Measurements from ENCODE around the gene ELP2. TPM values are rescaled to one million over a fixed set of nuclear protein-coding genes. Genes with fewer than 3 reads are reported as not detected.

ELP2 gene
- total and polyA plus RNA-seq, 2 of the 8 experiments (the other 6 are each of a cell fraction or from before 2014, with no cell fraction given), result 55.8 to 165 TPM

DNA sequence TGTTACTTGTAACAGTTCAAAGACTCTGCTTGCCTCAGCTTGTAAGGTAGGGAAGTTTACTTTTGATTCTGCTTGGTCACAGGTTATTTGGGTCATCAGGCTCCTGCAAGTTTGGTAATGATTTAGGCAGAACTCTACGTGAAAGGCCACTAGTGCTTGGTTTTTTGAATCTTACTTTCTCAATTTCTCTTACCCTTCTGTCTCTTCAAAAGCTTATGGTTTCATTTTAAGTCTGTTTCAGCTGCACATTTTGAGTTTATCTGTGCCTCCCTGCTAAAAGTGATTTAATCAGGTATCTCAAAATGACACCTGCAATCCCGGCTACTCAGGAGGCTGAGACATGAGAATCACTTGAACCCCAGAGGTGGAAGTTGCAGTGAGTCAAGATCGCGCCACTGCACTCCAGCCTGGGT is 31.3 kb downstream of the ELP2 start:
- Histone ChIP-seq H3K79me2 (ENCODE audit: control insufficient read depth in 1 of 2, insufficient read depth in 2 of 2, low read length in 2 of 2) (no peaks in the 10 kb centered on the region), H2BK20ac (ENCODE audit: low read length) (no peak overlapping the region), H3K4me2 (ENCODE audit: insufficient read depth in 1 of 2, low read depth in 2 of 2, low read length in 2 of 2) (no peak overlapping the region), H3K9ac (replicated peaks in 1 of 4; ENCODE audit: extremely low read depth in 1 of 4, low read depth in 3 of 4, low read length in 3 of 4) (no peak overlapping the region), H3K27ac (ENCODE audit: low read depth, low read length) (no peak overlapping the region), H3K36me3 (ENCODE audit: control insufficient read depth in 2 of 4, insufficient read depth in 4 of 4, low read length in 3 of 4) (peaks cover 27 to 91% (median 65%) of the 10 kb centered on the region in 4 experiments), H2AK5ac (ENCODE audit: low read depth, low read length) (no peak overlapping the region), H2AFZ (ENCODE audit: low read length) (no peak overlapping the region), H3K23ac (ENCODE audit: insufficient read length) (no peak overlapping the region), H2BK12ac (ENCODE audit: low read depth, low read length) (no peak overlapping the region), H3K56ac (replicated peaks; ENCODE audit: insufficient read length, low read depth, low read length) (no peak overlapping the region), H4K8ac (ENCODE audit: extremely low read depth, insufficient read depth, low read length) (no peak overlapping the region), H4K20me1 (replicated peaks in 1 of 2; ENCODE audit: control insufficient read depth in 1 of 2, insufficient read depth in 2 of 2, low read length in 2 of 2) (peaks cover 0 to 2% of the 10 kb centered on the region in 2 experiments), H2BK120ac (replicated peaks; ENCODE audit: low read depth, low read length) (no peak overlapping the region), H3K4ac (replicated peaks; ENCODE audit: insufficient read length, low read depth, low read length) (no peak overlapping the region), H3K9me3 (ENCODE audit: insufficient read depth in 2 of 2, low read depth in 1 of 2, low read length in 1 of 2) (no peaks in the 10 kb centered on the region), H3K14ac (ENCODE audit: insufficient read length) (no peak overlapping the region), H4K91ac (replicated peaks; ENCODE audit: insufficient read length, low read length) (no peak overlapping the region), H3K18ac (ENCODE audit: extremely low read depth, low read length) (no peak overlapping the region), H3K4me1 (replicated peaks in 1 of 4; ENCODE audit: control insufficient read depth in 3 of 4, insufficient read depth in 4 of 4, low read length in 3 of 4) (no peaks in the 10 kb centered on the region), H3K4me3 (ENCODE audit: extremely low read depth in 1 of 4, insufficient read depth in 2 of 4, low read depth in 3 of 4, low read length in 4 of 4) (no peak overlapping the region), H2BK5ac (ENCODE audit: low read depth, low read length) (no peak overlapping the region), H3K79me1 (ENCODE audit: low read depth, low read length) (no peaks in the 10 kb centered on the region), H3K23me2 (ENCODE audit: low read depth, low read length) (no peaks in the 10 kb centered on the region; the same call in 1 of the 2 replicates), H4K5ac (ENCODE audit: insufficient read length, low read depth, low read length) (no peak overlapping the region), H3K27me3 (replicated peaks in 1 of 4; ENCODE audit: control insufficient read depth in 3 of 4, extremely low read depth in 1 of 4, insufficient read depth in 3 of 4, low read length in 3 of 4) (no peaks in the 10 kb centered on the region), H2BK15ac (ENCODE audit: low read length) (no peak overlapping the region)
- POLR2A ChIA-PET (ENCODE audit: partially characterized antibody), result interaction anchor here (0.7 to 1.5 kb wide), 2 partner anchors 20 to 439 kb away, joined by 3 read pairs; no protein-coding TSS in a partner anchor
- CTCF ChIA-PET (ENCODE audit: partially characterized antibody), result interaction anchor here (0.6 to 2.7 kb wide), 3 partner anchors 27 to 123 kb away, joined by 3 to 15 read pairs (median 5); no protein-coding TSS in a partner anchor
- no peak for FAIRE-seq
- 89% methylated on average over 4 of the region's 4 CpGs; no CpG with 5 or more reads in 1 of the 2 experiments for WGBS, 2 experiments (ENCODE audit: extremely low coverage in 1 of 2, insufficient coverage in 1 of 2, insufficient read length in 1 of 2, insufficient replicate concordance in 2 of 2, low coverage in 1 of 2, low lambda C conversion rate in 2 of 2, missing lambda C conversion rate in 1 of 2)
- no peak for DNase-seq (ENCODE audit: low read depth in 1 of 2, low spot score in 2 of 2)
- no peak for TF ChIP-seq KDM4A (IDR thresholded peaks at IDR 0.05; ENCODE audit: low read depth, low read length, severe bottlenecking)
- TF ChIP-seq KDM1A (IDR thresholded peaks at IDR 0.05; ENCODE audit: borderline replicate concordance, low read length), result no peak
- no peak for TF ChIP-seq TAF7 (optimal IDR thresholded peaks at IDR 0.05; ENCODE audit: borderline replicate concordance, low read depth, low read length)
- TF ChIP-seq BACH1 (IDR thresholded peaks at IDR 0.05; ENCODE audit: low read length), result no peak
- TF ChIP-seq POLR2A (IDR thresholded peaks at IDR 0.05; ENCODE audit: control extremely low read depth in 1 of 2, low read depth in 2 of 2, low read length in 2 of 2), result no peak
- TF ChIP-seq POLR2AphosphoS5 (IDR thresholded peaks at IDR 0.05; ENCODE audit: low read depth, low read length), result no peak
- no peak for TF ChIP-seq GABPA (IDR thresholded peaks at IDR 0.05; ENCODE audit: borderline replicate concordance, insufficient read depth, low read length)
- TF ChIP-seq RNF2 (IDR thresholded peaks at IDR 0.05; ENCODE audit: borderline replicate concordance, low read depth, low read length, missing control alignments, poor library complexity, severe bottlenecking), result no peak
- TF ChIP-seq ZNF274 (IDR thresholded peaks at IDR 0.05; ENCODE audit: borderline replicate concordance, extremely low read depth, low read length), result no peak
- no peak for TF ChIP-seq RAD21 (IDR thresholded peaks at IDR 0.05 in 1 of 2, conservative IDR thresholded peaks at IDR 0.05 in 1 of 2; ENCODE audit: low read depth in 2 of 2, low read length in 2 of 2)
- TF ChIP-seq CEBPB (IDR thresholded peaks at IDR 0.05; ENCODE audit: low read depth, low read length), result no peak
- no peak for TF ChIP-seq HDAC6 (IDR thresholded peaks at IDR 0.05; ENCODE audit: low read depth, low read length)
- no peak for TF ChIP-seq SIN3A (conservative IDR thresholded peaks at IDR 0.05 in 1 of 2, IDR thresholded peaks at IDR 0.05 in 1 of 2; ENCODE audit: low read depth in 1 of 2, low read length in 2 of 2)
- no peak for TF ChIP-seq ASH2L (IDR thresholded peaks at IDR 0.05; ENCODE audit: low read length)
